HG03159 (cell line): Measurements from ENCODE around the gene S100P.
"Not testable (repeated sequence)": the region's sequence is repeated elsewhere in the genome, so short reads cannot be mapped to it uniquely, and the experiment has no call there.

Experiments
- ATAC-seq: cut with Tn5 transposase; IDR thresholded peaks from one replicate; pipeline ENCODE4 v1.9.1; 2021; ENCODE audit warnings: mild to moderate bottlenecking, moderate library complexity; ENCODE audit not compliant: unreplicated experiment

S100P gene

DNA sequence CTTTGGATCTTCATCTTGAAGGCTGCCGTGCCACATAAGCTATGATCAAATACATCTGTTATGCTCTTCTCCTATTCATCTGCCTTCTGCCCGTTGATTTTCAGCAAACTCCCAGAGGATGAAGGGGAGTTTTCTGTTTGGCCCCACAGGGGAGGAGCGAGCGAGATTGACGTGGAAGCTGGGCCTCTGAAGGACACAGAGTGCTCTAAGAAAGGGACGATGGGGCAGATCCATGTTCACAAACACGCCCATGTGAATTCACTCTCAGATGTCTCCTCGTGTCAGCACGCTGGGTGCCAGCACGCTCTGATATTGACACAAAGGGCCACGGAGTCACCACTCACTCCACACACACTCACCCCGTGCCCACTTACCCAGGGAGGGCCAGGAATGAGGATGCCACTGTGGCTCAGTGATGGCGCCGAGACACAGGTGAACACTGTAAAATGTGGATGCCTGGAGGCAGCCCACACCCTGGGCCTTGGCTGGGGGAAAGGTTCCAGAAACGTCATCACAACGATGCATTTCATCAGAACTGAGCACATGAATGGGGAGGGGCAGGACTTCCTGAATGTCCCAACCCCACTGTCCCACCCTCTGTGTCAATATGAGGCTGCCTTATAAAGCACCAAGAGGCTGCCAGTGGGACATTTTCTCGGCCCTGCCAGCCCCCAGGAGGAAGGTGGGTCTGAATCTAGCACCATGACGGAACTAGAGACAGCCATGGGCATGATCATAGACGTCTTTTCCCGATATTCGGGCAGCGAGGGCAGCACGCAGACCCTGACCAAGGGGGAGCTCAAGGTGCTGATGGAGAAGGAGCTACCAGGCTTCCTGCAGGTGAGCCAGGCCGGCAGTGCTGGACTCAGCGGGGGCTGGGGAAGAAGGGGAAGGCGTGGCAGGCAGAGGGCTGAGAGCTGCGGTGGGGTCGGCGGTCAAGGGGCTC lies at the start of gene S100P:
Gene S100P (plus strand): TSS at position 648 of the 946 bp plus-strand sequence. CDS start 55 bp downstream, at position 703.
- no peak for ATAC-seq

DNA sequence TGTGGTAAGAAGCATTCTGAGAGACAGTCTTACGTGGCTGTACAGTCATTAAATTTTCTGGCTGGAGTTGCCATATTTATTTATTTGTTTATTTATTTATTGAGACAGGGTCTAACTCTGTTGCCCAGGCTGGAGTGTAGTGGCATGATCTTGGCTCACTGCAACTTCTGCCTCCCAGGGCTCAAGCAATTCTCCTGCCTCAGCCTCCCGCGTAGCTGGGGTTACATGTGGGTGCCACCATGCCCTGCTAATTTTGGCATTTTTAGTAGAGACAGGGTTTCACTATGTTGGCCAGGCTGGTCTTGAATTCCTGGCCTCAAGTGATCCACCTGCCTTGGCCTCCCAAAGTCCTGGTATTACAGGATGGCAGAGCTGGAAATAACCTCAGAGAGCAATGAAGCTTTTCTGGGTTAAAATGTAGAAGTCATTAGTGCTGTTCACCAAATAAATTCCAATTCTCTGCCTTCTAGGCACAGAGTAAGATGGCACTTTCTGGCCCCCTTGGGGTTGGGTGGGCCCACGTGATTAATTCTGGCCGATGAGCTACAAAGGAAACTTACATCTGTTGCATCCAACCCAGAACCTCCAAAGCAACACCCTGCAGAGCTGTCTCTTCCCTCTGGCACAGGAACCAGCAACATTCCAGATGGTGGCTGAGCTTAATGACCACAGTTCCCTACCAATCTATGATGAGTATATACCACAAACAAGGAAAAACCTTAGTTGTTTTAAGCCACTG lies 48.7 kb upstream of the S100P start:
- no peak for ATAC-seq

DNA sequence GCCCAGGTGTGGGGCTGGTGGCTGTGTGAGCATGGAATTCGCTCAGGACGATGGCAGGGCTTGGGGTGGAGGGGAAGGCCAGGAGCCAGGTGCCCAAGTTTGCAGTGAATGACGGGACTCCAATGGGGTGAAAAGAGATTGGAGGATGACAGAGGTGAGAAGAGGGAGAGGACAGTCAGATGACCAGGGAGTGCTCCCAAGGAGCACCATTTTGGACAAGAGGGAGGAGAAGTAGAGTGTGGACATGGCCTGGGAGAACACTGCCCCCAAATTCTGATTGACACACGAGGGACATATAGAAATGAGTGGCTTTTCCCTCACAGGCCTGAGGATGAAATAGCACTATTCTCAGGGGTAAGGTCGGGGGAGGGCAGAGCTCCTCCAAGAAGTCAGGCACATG lies 46.5 kb upstream of the S100P start:
- no peak for ATAC-seq

DNA sequence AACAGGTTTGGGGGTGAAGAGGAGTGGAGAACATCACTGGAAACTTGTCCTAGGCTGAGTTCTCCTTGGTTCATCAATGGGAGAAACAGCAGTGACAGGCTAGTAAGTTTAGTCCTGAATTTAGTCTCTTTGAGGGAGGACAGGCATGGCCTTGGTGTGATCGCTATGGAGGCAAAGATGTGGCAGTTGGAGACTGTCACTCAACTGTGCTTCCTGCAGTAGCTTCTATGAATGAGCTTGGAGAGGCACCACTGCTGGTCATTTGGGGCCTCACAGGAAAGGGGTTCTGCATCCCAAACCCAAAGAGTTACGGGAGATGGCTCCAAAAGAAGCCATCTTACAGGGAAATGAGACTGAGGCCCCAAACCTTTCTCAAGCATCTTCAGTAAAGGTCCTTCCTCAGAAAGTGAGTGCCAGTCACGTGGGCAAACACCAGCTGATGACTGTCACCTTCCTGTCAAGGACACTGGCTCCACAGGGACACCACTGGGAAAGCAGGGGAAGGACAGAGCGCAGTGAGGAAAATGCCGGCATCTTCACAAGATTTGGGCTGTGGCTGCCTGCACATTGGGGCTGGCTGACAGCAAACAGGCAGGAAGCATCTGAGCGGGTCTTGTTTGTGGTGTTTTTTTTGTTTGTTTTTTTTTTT lies 46.0 kb upstream of the S100P start:
- no peak for ATAC-seq

DNA sequence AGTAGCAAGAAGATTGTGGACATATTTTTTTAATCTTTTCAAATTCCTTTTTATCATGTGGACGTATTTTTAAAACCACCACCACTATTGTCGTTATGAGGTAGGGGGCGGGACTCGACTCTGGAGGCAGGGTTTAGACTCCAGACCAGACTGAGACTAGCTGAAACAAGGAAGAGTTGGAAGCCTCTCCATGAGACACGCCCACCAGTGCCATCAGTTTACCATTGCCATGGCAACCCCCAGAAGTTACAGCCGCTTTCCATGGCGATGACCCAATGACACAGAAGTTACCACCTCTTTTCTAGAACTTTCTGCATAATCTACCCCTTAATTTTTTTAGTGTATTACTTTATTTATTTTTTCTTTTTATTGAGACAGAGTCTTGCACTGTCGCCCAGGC lies 44.5 kb upstream of the S100P start:
- no peak for ATAC-seq

DNA sequence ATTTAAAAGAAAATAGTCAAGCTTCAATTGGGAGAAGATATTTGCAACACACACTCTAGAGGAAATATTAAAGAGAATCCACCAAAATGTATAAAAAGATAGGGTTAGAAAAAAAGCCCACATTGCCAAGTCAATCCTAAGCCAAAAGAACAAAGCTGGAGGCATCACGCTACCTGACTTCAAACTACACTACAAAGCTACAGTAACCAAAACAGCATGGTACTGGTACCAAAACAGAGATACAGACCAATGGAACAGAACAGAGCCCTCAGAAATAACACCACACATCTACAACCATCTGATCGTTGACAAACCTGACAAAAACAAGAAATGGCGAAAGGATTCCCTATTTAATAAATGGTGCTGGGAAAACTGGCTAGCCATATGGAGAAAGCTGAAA lies 39.5 kb upstream of the S100P start:
- not testable (repeated sequence) for ATAC-seq

DNA sequence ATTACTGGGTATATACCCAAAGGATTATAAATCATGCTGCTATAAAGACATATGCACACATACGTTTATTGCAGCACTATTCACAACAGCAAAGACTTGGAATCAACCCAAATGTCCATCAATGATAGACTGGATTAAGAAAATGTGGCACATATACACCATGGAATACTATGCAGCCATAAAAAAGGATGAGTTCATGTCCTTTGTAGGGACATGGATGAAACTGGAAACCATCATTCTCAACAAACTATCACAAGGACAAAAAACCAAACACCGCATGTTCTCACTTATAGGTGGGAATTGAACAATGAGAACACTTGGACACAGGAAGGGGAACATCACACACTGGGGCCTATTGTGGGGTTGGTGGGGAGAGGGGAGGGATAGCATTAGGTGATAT lies 38.4 kb upstream of the S100P start:
- ATAC-seq, result not testable (repeated sequence)

DNA sequence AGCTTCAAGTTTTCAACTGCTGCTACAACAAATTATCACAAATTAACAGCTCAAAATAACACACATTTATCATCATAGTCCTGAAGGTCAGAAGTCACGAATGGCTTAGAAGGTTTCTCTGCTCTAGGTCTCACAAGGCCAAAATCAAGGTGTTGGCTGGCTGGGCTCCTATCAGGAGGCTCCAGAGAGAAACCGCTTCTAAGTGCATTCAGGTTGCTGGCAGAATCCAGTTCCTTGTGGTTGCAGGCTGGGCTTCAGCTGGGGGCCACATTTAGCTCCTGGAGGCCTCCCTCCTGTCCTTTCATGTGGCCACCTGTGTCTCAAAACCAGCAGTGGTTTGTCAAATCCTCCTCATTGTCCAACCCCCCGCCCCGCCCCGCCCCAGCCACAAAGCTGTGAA lies 37.8 kb upstream of the S100P start:
- no peak for ATAC-seq

DNA sequence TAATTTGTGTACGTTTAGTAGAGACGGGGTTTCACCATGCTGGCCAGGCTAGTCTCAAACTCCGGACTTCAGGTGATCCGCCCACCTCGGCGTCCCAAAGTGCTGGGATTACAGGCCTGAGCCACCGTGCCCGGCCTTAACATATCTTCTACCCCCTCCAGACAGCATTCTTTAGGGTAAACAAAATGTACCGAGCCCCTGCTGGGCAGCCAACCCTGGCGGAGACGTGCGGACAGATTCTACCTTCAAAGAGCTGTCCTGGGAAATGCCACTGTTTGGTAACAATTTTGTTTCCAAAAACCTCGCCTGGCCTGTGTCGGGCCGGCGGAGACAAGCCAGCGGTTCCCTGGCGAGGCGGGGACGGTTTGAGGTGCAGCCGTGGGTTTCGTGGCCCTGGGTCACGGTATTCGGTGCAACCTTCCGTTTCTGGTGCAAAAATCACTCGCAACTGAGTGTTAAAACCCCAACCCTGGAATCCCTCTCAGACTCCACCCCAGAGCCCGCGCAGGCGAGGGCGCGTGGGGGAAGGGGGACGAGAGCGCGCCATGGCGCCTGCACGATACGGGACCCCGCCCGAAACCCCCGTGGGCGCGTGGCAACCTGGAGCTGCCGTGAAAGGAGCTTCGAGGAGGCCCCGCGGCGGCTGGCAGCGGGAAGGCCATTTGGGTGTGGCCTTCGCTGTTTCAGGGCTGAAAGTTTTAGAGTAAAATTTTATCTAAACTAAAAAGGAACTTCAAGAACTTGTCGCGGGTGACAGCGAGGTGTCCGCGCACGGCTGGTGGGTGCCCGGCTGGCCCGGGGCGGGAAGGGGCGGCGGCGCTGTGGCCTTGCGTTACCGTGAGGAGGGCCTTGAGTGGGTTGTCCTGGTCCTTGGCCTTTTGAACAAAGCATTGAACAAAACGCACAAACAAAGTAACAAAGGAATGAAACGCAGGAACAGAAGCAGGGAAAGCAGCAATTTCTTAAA lies 36.2 kb upstream of the S100P start:
- no peak for ATAC-seq

DNA sequence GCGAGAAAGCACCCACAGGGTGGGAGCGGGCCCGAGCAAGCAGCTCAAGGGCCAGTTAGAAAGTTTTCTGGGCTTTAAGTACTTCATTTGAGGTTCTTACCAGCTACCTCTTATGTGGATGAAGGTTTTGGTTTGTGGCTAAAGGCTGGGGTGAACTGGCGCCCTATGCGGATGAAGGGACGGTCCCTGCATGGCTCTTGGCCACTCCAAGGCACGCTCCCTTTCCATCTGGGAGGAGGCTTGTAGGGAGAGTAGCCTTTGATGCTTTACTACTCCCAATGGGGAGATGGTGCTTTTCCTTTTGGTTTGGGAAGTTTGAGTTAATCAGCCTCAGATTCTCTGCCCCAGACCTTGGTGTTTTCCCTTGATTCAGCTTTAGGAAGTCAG lies 35.5 kb upstream of the S100P start:
- no peak for ATAC-seq

DNA sequence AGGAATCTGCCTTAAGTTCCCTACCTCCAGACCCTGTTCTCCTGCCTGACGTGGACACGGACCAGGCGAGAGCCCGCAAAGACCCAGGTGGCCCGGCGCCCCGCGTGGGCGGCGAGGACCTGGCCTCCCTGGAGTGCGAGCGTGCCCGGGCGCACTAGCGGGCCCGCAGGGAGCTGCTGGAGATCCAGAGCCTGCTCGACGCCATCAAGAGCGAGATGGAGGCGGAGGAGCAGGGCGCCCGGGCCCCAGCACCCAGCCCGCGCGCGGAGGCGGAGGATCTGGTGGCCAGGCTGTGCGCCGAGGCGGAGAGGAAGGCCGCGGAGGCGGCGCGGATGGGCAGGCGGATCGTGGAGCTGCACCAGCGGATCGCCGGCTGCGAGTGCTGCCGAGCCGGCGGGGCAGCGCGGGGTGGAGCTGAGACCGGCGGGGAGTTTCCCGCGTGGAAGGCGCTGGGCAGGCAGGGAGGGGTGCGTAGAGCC lies 35.0 kb upstream of the S100P start:
- no peak for ATAC-seq

DNA sequence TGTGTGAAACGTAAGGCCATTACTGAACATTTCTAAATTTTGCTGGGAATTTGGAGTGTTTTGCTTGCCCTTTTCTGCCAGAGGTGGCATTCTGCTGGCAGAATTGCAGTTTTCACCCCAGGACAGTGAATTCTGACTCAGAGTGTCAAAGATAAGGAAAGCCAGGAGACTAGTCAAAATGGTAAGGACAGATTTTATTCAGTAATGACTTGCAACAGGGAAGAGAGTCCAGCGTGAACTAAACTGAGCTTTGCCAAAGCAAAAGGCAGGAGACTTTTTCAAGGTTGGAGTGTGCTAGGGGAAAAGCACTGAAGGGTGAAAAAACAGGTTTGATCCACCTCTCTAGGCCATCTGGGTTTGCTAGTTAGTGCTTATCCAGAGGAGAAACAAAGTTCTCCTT lies 33.8 kb upstream of the S100P start:
- no peak for ATAC-seq

DNA sequence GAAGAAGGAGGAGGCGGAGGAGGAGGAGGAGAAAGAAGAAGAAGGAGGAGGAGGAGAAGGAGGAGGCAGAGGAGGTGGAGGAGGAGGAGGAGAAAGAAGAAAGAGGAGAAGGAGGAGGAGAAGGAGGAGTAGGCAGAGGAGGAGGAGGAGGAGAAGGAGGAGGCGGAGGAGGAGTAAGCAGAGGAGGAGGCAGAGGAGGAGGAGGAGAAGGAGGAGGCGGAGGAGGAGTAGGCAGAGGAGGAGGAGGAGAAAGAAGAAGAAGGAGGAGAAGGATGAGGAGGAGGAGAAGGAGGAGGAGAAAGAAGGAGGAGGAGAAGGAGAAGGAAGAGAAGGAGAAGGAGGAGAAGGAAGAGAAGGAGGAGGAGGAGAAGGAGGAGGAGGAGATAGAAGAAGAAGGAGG lies 33.2 kb upstream of the S100P start:
- ATAC-seq, result no peak

DNA sequence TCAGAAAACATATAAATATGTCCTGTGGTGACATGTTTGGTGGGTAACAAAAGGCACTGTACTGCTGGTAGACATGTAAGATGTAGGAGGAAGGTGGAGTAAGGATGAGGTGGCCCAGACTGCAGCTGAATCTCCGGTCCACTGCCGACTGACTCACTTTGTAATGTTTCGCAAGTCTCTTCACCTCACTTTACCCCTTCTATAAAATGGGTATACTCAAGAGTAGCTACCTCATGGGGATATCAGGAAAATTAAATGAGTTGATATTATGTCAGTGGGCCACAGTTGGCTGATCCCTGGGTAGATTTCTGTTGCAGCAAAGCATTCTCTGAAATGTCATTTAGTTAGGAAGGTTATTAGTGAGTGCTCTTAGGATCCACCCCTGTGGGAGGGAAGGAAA lies 31.1 kb upstream of the S100P start:
- ATAC-seq, result no peak

DNA sequence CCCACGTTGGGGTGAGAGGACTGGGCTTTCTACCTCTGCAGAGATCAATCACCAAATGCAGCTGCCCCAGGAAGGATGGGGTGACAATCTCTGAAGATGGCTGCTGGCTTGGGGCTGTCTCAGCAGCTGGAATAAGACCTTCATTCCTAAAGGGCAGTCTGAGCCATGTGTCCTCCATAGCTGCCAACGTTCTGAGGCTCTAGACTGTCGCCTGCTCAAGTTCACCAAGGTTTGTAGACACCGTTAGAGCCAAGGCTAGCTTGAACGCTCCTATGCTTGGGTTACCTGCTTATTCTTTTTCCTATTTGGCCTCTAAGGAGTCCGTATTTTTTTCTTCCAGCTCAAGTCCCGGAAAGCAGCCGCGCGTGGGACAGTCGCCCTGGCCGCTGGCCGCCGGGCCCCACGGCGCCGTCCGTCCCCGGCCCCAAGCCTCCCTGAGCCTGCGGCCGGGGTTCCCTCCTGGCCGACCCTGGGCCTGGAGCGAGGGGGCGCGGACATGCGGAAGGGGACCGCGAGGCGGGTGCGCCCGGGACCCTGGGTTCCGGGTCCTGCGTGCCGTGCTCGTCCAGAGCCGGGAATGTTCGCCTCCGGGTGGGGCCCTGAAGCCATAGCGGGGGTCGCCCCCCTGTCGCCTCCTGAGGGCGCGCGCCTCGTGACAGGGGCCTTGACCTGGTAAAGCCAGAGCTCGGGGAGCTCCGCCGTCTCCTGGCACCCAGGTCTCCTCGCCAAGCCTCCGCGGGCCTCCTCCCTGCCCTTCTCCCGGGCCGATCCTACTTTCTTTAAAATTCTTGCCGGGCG lies 29.9 kb upstream of the S100P start:
- ATAC-seq, result no peak

DNA sequence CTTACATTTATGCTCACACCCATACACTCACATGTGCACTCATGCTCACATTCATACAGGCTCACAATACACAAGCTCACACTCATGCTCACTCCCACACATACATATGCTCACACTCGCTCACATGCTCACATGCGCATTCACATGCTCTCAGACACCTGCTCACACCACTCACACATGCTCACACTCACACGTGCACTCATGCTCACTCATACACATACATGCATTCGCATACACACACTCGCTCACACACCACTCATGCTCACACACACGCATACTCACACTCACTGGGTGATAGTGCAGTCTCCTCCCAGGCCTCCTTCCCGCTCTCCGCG lies 28.4 kb upstream of the S100P start:
- ATAC-seq, result no peak

DNA sequence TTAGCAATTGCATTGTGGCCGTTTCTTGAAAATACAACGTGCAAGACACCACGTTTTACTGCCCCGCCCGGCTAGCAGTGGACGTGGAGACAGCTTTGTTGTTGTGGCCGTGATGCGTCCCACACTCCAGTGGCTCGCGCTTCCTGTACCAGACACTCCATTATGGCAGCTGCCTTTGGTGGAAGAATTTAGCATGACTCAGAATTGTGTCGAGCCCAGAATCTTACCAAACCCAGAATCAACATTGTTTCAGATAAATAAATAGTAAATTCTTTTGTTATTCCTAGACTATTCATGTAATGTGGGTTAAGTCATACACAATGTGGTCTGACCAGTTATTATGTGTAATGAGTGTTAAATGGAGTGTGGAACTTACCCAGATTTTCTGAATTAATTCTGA lies 25.3 kb upstream of the S100P start:
- ATAC-seq, result no peak

DNA sequence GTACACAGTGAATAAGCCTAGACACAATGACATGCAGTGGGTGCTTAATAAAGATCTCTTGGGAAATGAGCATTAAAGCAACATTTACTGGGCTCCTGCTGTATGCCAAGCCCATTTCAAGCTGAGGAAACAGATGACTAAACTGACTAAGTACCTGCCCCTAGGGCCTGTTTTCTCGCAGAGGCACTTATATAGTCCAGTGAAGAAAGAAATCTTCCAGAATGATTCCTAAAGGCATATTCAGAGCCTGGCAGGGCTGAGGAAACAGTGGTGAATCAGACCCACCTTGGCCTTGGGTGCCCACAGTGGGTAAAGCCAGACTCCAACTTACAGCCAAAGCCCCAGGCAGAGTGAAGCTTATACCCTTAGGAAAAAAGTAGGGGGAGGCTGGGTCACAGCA lies 22.0 kb upstream of the S100P start:
- no peak for ATAC-seq

DNA sequence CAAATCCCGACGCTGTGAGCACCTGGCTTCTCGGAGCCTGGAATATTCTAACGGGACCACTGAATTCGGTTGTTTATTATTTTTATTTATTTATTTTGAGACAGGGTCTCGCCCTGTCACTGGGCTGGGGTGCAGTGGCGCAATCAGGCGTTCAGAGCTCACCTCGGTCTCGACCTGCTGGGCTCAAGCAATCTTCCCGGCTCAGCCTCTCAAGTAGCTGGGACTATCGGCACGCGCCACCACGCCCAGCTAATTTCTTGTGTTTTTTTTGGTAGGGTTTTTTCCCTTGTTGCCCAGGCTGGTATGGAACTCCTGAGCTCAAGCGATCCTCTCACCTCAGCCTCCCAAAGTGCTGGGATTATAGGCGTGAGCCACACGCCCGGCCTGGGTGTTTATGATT lies 21.5 kb upstream of the S100P start:
- ATAC-seq, result no peak
